Measurements from ENCODE around the gene CST9. TPM values are rescaled to one million over a fixed set of nuclear protein-coding genes. Genes with fewer than 3 reads are reported as not detected.
A peak's percentile ranks its signal among the peaks of the same experiment; 100 is the strongest.

Gene CST9
- total RNA-seq, 4 donors from 2014 or later, result 0.44 TPM; not detected in 3

GRCh38 chr20:23652371-23652770 lies 46.7 kb upstream of the CST9 start:
- DNase-seq (ENCODE audit: low spot score in 2 of 2), result no peak

DNA sequence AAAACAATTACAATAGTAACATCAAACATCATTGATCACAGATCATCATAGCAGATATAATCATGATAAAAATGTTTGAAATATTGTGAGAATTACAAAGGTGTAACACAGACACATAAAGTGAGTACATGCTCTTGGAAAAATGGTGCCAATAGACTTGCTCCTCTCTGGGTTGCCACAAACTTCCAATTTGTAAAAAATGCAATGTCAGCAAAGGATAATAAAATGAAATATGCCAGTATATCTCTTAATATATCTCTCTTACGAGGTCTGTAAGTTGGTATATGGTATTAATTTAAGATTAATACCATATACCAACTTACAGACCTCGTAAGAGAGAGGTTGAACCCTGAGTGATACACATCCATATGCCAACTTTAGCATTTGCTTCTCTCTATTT lies 45.4 kb upstream of the CST9 start:
- no peaks in the 10 kb centered on the region for H3K9me3 ChIP-seq
- H3K27ac ChIP-seq, result no peak overlapping the region
- DNase-seq (ENCODE audit: low spot score in 2 of 2), result no peak
- H3K27me3 ChIP-seq, result no peaks in the 10 kb centered on the region
- H3K36me3 ChIP-seq, result no peaks in the 10 kb centered on the region
- WGBS, 2 donors, result 93 to 100% methylated on average over 2 of the region's 2 CpGs
- TF ChIP-seq POLR2A (IDR thresholded peaks at IDR 0.05), result no peak
- TF ChIP-seq CTCF (IDR thresholded peaks at IDR 0.05), result no peak
- no peak for TF ChIP-seq EP300 (IDR thresholded peaks at IDR 0.05)
- peaks cover 7 to 39% (median 34%) of the 10 kb centered on the region in 4 donors for H3K4me1 ChIP-seq
- H3K4me3 ChIP-seq, result no peak overlapping the region

More at GRCh38 chr20:23652371-23652770, 46.7 kb upstream of the CST9 start:
- TF ChIP-seq CTCF (IDR thresholded peaks at IDR 0.05), result no peak
- TF ChIP-seq POLR2A (IDR thresholded peaks at IDR 0.05), result no peak
- TF ChIP-seq EP300 (IDR thresholded peaks at IDR 0.05), result no peak
- Histone ChIP-seq H3K27ac (peak overlapping the region; percentile 31 to 91 (median 70)), H3K36me3 (no peaks in the 10 kb centered on the region), H3K4me3 (no peak overlapping the region), H3K9me3 (no peaks in the 10 kb centered on the region), H3K27me3 (no peaks in the 10 kb centered on the region), H3K4me1 (peaks cover 7 to 48% (median 39%) of the 10 kb centered on the region in 4 donors)

DNA sequence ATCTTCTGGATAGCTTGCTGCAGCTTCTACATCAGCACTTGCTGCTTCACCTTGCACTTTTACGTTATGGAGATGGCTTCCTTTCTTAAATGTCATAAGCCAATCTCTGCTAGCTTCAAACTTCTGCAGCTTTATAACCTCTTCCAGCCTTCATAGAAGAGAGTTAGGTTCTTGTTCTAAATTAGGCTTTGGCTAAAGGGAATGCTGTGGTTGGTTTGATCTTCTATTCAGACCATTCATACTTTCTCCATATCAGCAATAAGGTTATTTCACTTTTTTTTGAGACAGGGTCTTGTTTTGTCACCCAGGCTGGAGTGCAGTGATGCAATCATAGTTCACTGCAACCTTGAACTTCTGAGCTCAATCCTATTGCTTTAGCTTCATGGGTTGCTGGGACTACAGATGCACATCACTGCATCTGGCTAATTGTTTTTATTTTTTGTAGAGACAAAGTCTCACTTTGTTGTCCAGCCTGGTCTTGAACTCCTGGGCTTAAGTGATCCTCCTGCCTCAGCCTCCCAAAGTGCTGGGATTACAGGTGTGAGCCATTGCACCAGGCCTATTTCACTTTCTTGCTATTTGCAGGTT lies 44.2 kb upstream of the CST9 start:
- no peak for DNase-seq (ENCODE audit: low spot score in 2 of 2)
- 93 to 96% methylated on average over 1 of the region's 1 CpG for WGBS, 2 donors

DNA sequence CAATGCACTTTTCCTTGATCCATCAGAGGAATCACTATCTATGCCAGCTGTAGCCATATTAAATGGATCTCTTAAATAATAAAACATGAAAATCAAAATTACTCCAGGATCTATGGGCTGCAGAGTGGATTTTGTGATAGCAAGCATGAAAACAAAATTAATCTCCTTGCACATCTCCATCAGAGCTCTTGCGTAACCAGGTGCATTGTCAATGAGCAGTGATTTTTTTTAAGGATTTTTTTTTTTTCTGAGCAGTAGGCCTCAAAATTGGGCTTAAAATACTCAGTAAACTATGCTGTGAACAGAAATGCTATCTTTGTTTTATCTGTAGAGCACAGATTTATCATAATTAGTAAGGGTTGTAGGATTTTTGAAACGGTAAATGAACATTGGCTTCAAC lies 43.5 kb upstream of the CST9 start:
- TF ChIP-seq POLR2A (IDR thresholded peaks at IDR 0.05) (no peak), EP300 (IDR thresholded peaks at IDR 0.05) (no peak), CTCF (IDR thresholded peaks at IDR 0.05) (no peak)
- H3K4me1 ChIP-seq, result peaks cover 5 to 21% (median 15%) of the 10 kb centered on the region in 4 donors
- H3K4me3 ChIP-seq, result no peak overlapping the region
- H3K27ac ChIP-seq, result no peak overlapping the region
- H3K27me3 ChIP-seq, result no peaks in the 10 kb centered on the region
- no peaks in the 10 kb centered on the region for H3K36me3 ChIP-seq
- no peaks in the 10 kb centered on the region for H3K9me3 ChIP-seq
- 96 to 100% methylated on average over 2 of the region's 2 CpGs for WGBS, 2 donors
- DNase-seq (ENCODE audit: low spot score in 2 of 2), result no peak

More for the DNA sequence above, 44.2 kb upstream of the CST9 start:
- H3K4me3 ChIP-seq, result no peak overlapping the region
- TF ChIP-seq CTCF (IDR thresholded peaks at IDR 0.05), result no peak
- no peak for TF ChIP-seq EP300 (IDR thresholded peaks at IDR 0.05)
- no peak for TF ChIP-seq POLR2A (IDR thresholded peaks at IDR 0.05)
- H3K9me3 ChIP-seq, result no peaks in the 10 kb centered on the region
- no peaks in the 10 kb centered on the region for H3K27me3 ChIP-seq
- H3K27ac ChIP-seq, result no peak overlapping the region
- peaks cover 7 to 27% (median 22%) of the 10 kb centered on the region in 4 donors for H3K4me1 ChIP-seq
- no peaks in the 10 kb centered on the region for H3K36me3 ChIP-seq

GRCh38 chr20:23647346-23647745 lies 41.6 kb upstream of the CST9 start:
- no peak for TF ChIP-seq CTCF (IDR thresholded peaks at IDR 0.05)
- TF ChIP-seq EP300 (IDR thresholded peaks at IDR 0.05), result no peak
- DNase-seq (ENCODE audit: low spot score in 2 of 2), result no peak
- Histone ChIP-seq H3K9me3 (no peaks in the 10 kb centered on the region), H3K4me3 (no peak overlapping the region), H3K27ac (no peak overlapping the region), H3K4me1 (peaks cover 0 to 8% (median under 1%) of the 10 kb centered on the region in 4 donors), H3K36me3 (no peaks in the 10 kb centered on the region), H3K27me3 (no peaks in the 10 kb centered on the region)
- 93 to 94% methylated on average over 2 of the region's 2 CpGs for WGBS, 2 donors
